ENCODE results near the gene ANKRD44. TPM values are rescaled to one million over a fixed set of nuclear protein-coding genes. Genes with fewer than 3 reads are reported as not detected.

Gene ANKRD44
- total and polyA plus RNA-seq, 7 donors, result 0.35 to 9.3 (median 1.7) TPM

- no peak for TF ChIP-seq CTCF (IDR thresholded peaks at IDR 0.05)
- H3K9me3 ChIP-seq, result no peaks in the 10 kb centered on the region
- no peak overlapping the region for H3K4me3 ChIP-seq
- WGBS, 3 donors, result 80 to 87% (median 81%) methylated on average over 8 of the region's 8 CpGs
- intact Hi-C loops (cut with DNase I), result no loop called here
- no peak for DNase-seq
- H3K27me3 ChIP-seq (ENCODE audit: insufficient read depth in 3 of 3, low read length in 2 of 3), result no peaks in the 10 kb centered on the region
- H3K4me1 ChIP-seq, result no peaks in the 10 kb centered on the region
- no peak for ATAC-seq
- no peak overlapping the region for H3K27ac ChIP-seq
- no peaks in the 10 kb centered on the region for H3K36me3 ChIP-seq (ENCODE audit: insufficient read depth in 1 of 2, low read depth in 1 of 2)
Observed at GRCh38 chr2:197237291-197238042, 73.1 kb downstream of the ANKRD44 start.

- Histone ChIP-seq H3K4me1 (no peaks in the 10 kb centered on the region), H3K4me3 (no peak overlapping the region), H3K27me3 (ENCODE audit: insufficient read depth in 3 of 3, low read length in 2 of 3) (no peaks in the 10 kb centered on the region), H3K9me3 (no peaks in the 10 kb centered on the region), H3K27ac (no peak overlapping the region), H3K36me3 (ENCODE audit: insufficient read depth in 1 of 2, low read depth in 1 of 2) (no peaks in the 10 kb centered on the region)
- DNase-seq (no peak), ATAC-seq (no peak)
- 77 to 87% (median 80%) methylated on average over 7 of the region's 7 CpGs for WGBS, 3 donors
- intact Hi-C loops (cut with DNase I), result no loop called here
- TF ChIP-seq CTCF (IDR thresholded peaks at IDR 0.05), result no peak
Observed at GRCh38 chr2:197236816-197237215, 73.8 kb downstream of the ANKRD44 start.

GRCh38 chr2:197236159-197236558 is 74.4 kb downstream of the ANKRD44 start:
- no peak for TF ChIP-seq CTCF (IDR thresholded peaks at IDR 0.05)
- no peaks in the 10 kb centered on the region for H3K36me3 ChIP-seq (ENCODE audit: insufficient read depth in 1 of 2, low read depth in 1 of 2)
- 91 to 96% (median 93%) methylated on average over 2 of the region's 2 CpGs for WGBS, 3 donors
- ATAC-seq (no peak), DNase-seq (no peak)
- no peak overlapping the region for H3K4me3 ChIP-seq
- no peaks in the 10 kb centered on the region for H3K4me1 ChIP-seq
- H3K27ac ChIP-seq, result no peak overlapping the region
- intact Hi-C loops (cut with DNase I), result no loop called here
- H3K27me3 ChIP-seq (ENCODE audit: insufficient read depth in 3 of 3, low read length in 2 of 3), result no peaks in the 10 kb centered on the region
- H3K9me3 ChIP-seq, result no peaks in the 10 kb centered on the region

- H3K9me3 ChIP-seq, result no peaks in the 10 kb centered on the region
- no peak overlapping the region for H3K4me3 ChIP-seq
- intact Hi-C loops (cut with DNase I), result no loop called here
- DNase-seq (no peak), ATAC-seq (no peak)
- H3K36me3 ChIP-seq (ENCODE audit: insufficient read depth in 1 of 2, low read depth in 1 of 2), result no peaks in the 10 kb centered on the region
- H3K27me3 ChIP-seq (ENCODE audit: insufficient read depth in 3 of 3, low read length in 2 of 3), result no peaks in the 10 kb centered on the region
- no peaks in the 10 kb centered on the region for H3K4me1 ChIP-seq
- no peak for TF ChIP-seq CTCF (IDR thresholded peaks at IDR 0.05)
- no peak overlapping the region for H3K27ac ChIP-seq
- WGBS, 3 donors, result 82 to 88% (median 85%) methylated on average over 3 of the region's 3 CpGs
Observed at GRCh38 chr2:197235711-197236110, 74.9 kb downstream of the ANKRD44 start.
